ENCODE measurements around the gene GRK4. TPM values are rescaled to one million over a fixed set of nuclear protein-coding genes. Genes with fewer than 3 reads are reported as not detected.
"Not testable (repeated sequence)": the region's sequence is repeated elsewhere in the genome, so short reads cannot be mapped to it uniquely, and the experiment has no call there.

The GRK4 gene
- total RNA-seq, 4 donors from 2014 or later: 4.2 to 10.5 (median 4.7) TPM

DNA sequence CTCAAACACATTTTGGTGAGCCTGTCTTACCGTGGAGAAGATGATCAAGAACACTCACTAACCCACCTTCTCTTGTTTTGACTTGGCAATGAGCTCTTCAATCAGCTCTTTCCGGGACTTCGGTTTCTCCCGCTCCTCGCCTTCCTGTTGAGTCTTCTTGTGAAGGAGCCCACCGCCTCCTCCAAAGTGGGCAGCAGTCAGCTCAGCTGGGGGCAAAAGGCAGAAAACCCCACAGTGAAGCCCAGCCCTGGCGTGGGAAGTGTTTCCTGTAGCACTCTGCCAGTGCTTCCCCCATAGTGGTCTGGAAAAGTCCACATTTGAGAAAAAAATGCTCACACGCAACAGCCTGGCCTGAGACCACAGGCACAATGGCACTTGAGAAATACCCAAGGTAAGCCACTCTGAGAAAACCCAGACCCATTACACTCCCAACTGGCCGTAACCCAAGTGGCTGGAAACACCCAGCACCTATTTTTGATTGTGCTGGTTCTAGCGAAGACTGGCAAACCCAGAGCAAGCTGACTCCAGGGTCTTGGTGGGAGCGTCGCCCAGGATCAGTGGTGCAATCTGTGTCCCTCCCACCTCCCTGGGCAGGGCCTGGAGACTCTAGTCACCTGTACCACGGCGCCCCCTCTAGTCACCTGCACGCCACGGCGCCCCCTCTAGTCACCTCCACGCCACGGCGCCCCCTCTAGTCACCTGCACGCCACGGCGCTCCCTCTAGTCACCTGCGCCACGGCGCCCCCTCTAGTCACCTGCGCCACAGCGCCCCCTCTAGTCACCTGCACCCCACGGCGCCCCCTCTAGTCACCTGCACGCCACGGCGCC lies 8.8 kb upstream of the GRK4 start:
- WGBS, 2 donors: 90 to 91% methylated on average over 24 to 30 of the region's 33 CpGs
- H3K4me3 ChIP-seq (ENCODE audit: low read depth, poor library complexity, severe bottlenecking): no peak overlapping the region
- TF ChIP-seq, protein P1, sequence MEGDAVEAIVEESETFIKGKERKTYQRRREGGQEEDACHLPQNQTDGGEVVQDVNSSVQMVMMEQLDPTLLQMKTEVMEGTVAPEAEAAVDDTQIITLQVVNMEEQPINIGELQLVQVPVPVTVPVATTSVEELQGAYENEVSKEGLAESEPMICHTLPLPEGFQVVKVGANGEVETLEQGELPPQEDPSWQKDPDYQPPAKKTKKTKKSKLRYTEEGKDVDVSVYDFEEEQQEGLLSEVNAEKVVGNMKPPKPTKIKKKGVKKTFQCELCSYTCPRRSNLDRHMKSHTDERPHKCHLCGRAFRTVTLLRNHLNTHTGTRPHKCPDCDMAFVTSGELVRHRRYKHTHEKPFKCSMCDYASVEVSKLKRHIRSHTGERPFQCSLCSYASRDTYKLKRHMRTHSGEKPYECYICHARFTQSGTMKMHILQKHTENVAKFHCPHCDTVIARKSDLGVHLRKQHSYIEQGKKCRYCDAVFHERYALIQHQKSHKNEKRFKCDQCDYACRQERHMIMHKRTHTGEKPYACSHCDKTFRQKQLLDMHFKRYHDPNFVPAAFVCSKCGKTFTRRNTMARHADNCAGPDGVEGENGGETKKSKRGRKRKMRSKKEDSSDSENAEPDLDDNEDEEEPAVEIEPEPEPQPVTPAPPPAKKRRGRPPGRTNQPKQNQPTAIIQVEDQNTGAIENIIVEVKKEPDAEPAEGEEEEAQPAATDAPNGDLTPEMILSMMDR (IDR thresholded peaks at IDR 0.05): no peak
- no peak for TF ChIP-seq POLR2A (IDR thresholded peaks at IDR 0.05)
- no peak for DNase-seq (ENCODE audit: low spot score in 2 of 2)
- intact Hi-C loops (cut with DNase I; ENCODE audit: low total_unique reads): no loop called here

DNA sequence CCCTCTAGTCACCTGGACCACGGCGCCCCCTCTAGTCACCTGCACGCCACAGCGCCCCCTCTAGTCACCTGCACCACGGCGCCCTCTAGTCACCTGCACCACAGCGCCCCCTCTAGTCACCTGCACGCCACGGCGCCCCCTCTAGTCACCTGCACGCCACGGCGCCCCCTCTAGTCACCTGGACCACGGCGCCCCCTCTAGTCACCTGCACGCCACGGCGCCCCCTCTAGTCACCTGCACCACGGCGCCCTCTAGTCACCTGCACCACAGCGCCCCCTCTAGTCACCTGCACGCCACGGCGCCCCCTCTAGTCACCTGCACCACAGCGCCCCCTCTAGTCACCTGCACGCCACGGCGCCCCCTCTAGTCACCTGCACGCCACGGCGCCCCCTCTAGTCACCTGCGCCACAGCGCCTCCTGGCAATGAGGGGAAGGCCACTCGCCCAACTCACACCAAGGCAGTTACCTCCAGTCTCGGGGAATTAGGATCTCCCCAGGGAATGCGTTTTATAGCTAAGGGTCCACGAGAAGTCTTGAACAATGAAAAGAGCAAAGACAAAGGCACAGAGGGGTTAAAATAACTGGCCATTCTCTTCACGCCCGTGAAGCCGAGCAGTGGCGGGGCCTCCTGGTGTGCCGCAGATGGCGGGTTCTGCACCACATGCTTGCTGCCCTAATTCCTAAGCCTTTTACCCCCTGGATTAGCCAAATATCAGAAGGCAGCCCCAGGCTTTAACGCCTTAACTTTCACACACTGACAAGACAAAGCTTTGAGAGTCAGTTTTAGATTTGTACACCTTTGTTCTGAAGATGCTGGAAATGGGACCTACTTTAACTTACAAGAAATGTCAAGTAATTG lies 8.0 kb upstream of the GRK4 start:
- H3K4me3 ChIP-seq (ENCODE audit: low read depth, poor library complexity, severe bottlenecking); intact Hi-C loops (cut with DNase I; ENCODE audit: low total_unique reads); DNase-seq (ENCODE audit: low spot score in 2 of 2): not testable (repeated sequence)
- 89 to 94% methylated on average over 19 to 21 of the region's 44 CpGs for WGBS, 2 donors

DNA sequence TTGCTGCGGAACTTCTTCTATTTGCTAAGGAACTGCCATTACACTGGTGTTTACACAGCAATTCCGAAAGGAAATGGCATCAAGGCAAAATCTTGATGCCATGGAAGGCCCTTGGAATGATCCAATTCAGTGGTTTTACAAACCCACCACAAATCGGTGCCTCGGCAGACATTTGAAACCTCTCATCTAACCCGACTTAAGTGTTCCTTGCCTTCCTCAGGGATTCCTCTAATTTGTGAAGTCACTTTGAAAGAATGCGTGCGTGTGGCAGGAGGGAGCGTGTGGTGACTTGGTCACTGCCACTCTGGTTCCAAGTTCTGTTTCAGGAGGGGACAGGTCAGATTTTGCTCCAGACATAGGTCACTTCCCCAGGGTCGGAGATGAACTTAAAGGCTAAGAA lies 4.9 kb upstream of the GRK4 start:
- no peak for DNase-seq (ENCODE audit: low spot score in 2 of 2)
- 68 to 82% methylated on average over 9 of the region's 9 CpGs for WGBS, 2 donors
- intact Hi-C loops (cut with DNase I; ENCODE audit: low total_unique reads): no loop called here
- H3K4me3 ChIP-seq (ENCODE audit: low read depth, poor library complexity, severe bottlenecking): no peak overlapping the region
- TF ChIP-seq POLR2A (IDR thresholded peaks at IDR 0.05): no peak
- TF ChIP-seq, protein P1 (IDR thresholded peaks at IDR 0.05): no peak

DNA sequence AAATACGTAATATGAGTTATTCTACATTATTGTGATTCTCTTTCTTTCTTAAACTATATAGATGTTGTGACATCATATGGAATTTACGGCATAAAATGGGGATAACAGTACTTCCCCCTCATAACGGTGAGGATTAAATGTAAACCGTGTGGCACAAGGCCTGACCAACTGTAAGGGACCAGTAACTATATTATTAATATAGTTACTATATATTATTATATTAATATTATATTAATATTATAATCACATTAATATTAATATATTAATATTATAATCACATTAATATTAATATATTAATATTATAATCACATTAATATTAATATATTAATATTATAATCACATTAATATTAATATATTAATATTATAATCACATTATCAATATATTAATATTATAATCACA lies 2.9 kb upstream of the GRK4 start:
- WGBS, 2 donors: 90 to 93% methylated on average over 4 of the region's 4 CpGs
- intact Hi-C loops (cut with DNase I; ENCODE audit: low total_unique reads); DNase-seq (ENCODE audit: low spot score in 2 of 2); H3K4me3 ChIP-seq (ENCODE audit: low read depth, poor library complexity, severe bottlenecking): not testable (repeated sequence)

DNA sequence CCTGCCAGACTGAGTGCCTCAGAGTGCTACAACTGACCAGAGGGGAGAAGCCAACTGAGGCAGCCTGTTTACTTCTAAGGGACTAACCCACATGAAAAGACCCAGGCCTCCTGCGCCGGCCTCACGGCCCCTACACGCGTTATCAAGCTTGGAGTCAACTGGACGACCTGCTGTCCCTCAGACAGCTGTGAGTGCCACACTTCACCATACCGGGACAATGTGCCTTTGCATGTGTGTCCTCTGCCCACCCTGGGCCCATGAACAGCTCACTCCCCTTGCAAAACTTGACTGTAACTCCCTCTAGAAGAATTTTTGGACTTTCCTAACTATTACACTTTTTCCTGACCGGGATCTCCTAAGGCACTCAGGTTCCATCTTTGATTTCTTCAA lies 2.0 kb upstream of the GRK4 start:
- 67 to 70% methylated on average over 8 of the region's 8 CpGs for WGBS, 2 donors
- TF ChIP-seq POLR2A (IDR thresholded peaks at IDR 0.05): no peak
- TF ChIP-seq, protein P1 (IDR thresholded peaks at IDR 0.05): no peak
- DNase-seq (ENCODE audit: low spot score in 2 of 2): peak in 1 of 2 donors; percentile 83
- no peak overlapping the region for H3K4me3 ChIP-seq (ENCODE audit: low read depth, poor library complexity, severe bottlenecking)
- intact Hi-C loops (cut with DNase I; ENCODE audit: low total_unique reads): no loop called here

DNA sequence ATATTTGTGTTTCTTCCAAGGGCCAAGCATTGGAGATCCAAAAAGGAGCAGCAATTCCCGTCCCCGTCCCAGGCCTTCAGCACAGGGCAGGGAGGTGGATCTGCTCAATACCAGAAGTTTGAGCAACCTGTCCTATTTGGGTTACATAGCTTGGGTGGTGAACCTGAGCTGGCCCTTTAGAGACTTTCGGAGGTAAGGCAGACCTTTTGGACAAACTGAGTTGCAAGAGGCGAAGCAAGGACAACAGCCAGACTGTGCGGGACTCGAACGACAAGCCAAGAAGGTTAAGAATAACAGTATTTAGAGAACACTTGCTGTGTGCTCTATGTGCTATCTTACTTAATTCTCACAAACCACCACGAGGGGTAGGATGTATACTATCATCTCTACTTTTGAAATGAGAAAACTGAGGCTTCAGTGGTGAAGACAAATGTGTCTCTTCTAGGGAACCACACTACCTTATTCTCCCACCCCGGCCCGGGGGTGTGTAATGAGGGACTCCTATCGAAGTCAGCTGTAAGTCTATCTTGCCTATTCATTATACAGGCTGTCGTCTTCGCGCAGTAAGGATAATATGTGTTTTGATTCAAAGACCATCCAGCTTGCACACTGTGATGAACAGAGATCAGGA lies 1.4 kb upstream of the GRK4 start:
- no peak overlapping the region for H3K4me3 ChIP-seq (ENCODE audit: low read depth, poor library complexity, severe bottlenecking)
- no peak for DNase-seq (ENCODE audit: low spot score in 2 of 2)
- 36 to 41% methylated on average over 14 of the region's 14 CpGs for WGBS, 2 donors
- intact Hi-C loops (cut with DNase I; ENCODE audit: low total_unique reads): no loop called here
- no peak for TF ChIP-seq POLR2A (IDR thresholded peaks at IDR 0.05)
- TF ChIP-seq, protein P1 (IDR thresholded peaks at IDR 0.05): no peak
